ENCODE data around the gene C4B. TPM values are rescaled to one million over a fixed set of nuclear protein-coding genes. Genes with fewer than 3 reads are reported as not detected.
"Not testable (repeated sequence)": the region's sequence is repeated elsewhere in the genome, so short reads cannot be mapped to it uniquely, and the experiment has no call there.

C4B gene
- 6.3 and 6.5 TPM in 2 replicates for total RNA-seq
- polyA plus RNA-seq = 2.9 and 4.4 TPM in 2 replicates
- 1.0 and 2.0 TPM in 2 replicates for polyA plus RNA-seq (2011; cell fraction: cytosol; rRNA removed)
- 18.8 and 28.5 TPM in 2 replicates for polyA plus RNA-seq (2011; cell fraction: nucleus; rRNA removed)
- polyA plus RNA-seq (2012) = 1.6 and 3.8 TPM in 2 replicates
- 5.8 and 8.0 TPM in 2 replicates for polyA minus RNA-seq
- polyA minus RNA-seq (2011; cell fraction: cytosol; rRNA and poly(A)+ RNA removed) = not detected
- polyA minus RNA-seq (2011; cell fraction: nucleus; rRNA and poly(A)+ RNA removed) = 5.3 and 9.5 TPM in 2 replicates
- Bru-seq, nascent RNA = percentile 7 among the genes with signal in this experiment
- percentile 2 among the genes with signal in this experiment for BruChase-seq, experiment 1, labeled RNA remaining after a 6-hour chase
- BruChase-seq, experiment 2, labeled RNA remaining after a 2-hour chase = percentile 6 among the genes with signal in this experiment
- long read RNA-seq, partial matches to known transcripts = 2 of 3 reads
- long read RNA-seq, other reads (novel, unspliced or antisense) = 1 of 3 reads

DNA sequence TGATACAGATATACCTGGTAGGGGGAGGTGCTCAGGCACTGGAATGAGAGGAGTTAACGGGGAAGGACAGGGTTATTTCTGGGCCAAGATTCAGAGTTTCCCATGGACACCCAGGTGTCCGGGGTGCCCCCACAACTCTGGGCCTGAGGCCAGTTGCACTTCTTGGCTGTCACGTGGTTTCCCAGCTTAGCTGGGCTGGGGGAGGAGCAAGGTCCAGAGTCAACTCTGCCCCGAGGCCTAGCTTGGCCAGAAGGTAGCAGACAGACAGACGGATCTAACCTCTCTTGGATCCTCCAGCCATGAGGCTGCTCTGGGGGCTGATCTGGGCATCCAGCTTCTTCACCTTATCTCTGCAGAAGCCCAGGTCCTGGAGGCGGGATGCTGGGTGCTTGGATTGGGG, at the start of gene C4B:
TSS of gene C4B (plus strand) at position 249 of the 400 bp plus-strand sequence. CDS start at position 300, 51 bp downstream.
- H3K4me3 ChIP-seq (replicated peaks in 1 of 3; ENCODE audit: insufficient read depth in 1 of 3, low read depth in 1 of 3, low read length in 3 of 3); H3K9ac ChIP-seq (replicated peaks; ENCODE audit: extremely low read depth, insufficient read depth, low read length); H3K27ac ChIP-seq (ENCODE audit: insufficient read depth, low read depth, low read length); H3K4me1 ChIP-seq (ENCODE audit: control insufficient read depth, extremely low read depth, insufficient read depth, low read length); BruUV-seq (replicated peaks); H2AFZ ChIP-seq (ENCODE audit: low read depth, low read length); H3K36me3 ChIP-seq (ENCODE audit: control insufficient read depth in 2 of 2, extremely low read depth in 1 of 2, insufficient read depth in 2 of 2, low read length in 2 of 2); dilution Hi-C loops (cut with MboI; ENCODE audit: extremely low pct_ligation_motif_present, low sequenced_read_pairs); FAIRE-seq; H3K79me2 ChIP-seq (ENCODE audit: control insufficient read depth, insufficient read depth, low read length); intact Hi-C loops (cut with micrococcal nuclease); H3K9me3 ChIP-seq (replicated peaks; ENCODE audit: control insufficient read depth, insufficient read depth, low read length); POLR2A ChIA-PET; H3K9me1 ChIP-seq (replicated peaks; ENCODE audit: control insufficient read depth, extremely low read depth, insufficient read depth, low read length); H3K4me2 ChIP-seq (ENCODE audit: insufficient read depth, low read length); H3K27me3 ChIP-seq (ENCODE audit: control insufficient read depth in 2 of 2, insufficient read depth in 2 of 2, low read length in 2 of 2); DNase-seq (ENCODE audit: low read depth, low spot score); CTCF ChIA-PET; H4K20me1 ChIP-seq (replicated peaks; ENCODE audit: control insufficient read depth, extremely low read depth, insufficient read depth, low read length): not testable (repeated sequence)

DNA sequence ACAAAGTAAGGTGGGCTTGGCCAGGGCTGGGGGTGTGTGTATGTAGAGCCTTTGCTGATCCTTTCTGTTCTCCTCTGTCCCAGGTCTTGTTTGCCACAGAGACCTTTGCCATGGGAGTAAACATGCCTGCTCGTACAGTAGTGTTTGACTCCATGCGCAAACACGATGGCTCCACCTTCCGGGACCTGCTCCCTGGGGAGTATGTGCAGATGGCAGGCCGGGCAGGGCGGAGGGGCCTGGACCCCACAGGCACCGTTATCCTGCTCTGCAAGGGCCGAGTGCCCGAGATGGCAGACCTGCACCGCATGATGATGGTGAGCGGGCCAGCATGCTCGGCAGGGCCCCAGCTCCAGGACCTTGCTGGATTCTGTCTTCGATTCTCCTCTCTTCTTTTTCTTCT, 48.9 kb upstream of the C4B start:
- Histone ChIP-seq H3K4me1 (ENCODE audit: control insufficient read depth, extremely low read depth, insufficient read depth, low read length) (peaks cover 1% of the 10 kb centered on the region), H3K4me2 (ENCODE audit: insufficient read depth, low read length) (no peak overlapping the region), H3K79me2 (ENCODE audit: control insufficient read depth, insufficient read depth, low read length) (peaks cover 5% of the 10 kb centered on the region), H3K27ac (ENCODE audit: insufficient read depth, low read depth, low read length) (no peak overlapping the region), H3K9me1 (replicated peaks; ENCODE audit: control insufficient read depth, extremely low read depth, insufficient read depth, low read length) (no peaks in the 10 kb centered on the region), H2AFZ (ENCODE audit: low read depth, low read length) (no peak overlapping the region), H4K20me1 (replicated peaks; ENCODE audit: control insufficient read depth, extremely low read depth, insufficient read depth, low read length) (no peaks in the 10 kb centered on the region), H3K9me3 (replicated peaks; ENCODE audit: control insufficient read depth, insufficient read depth, low read length) (no peaks in the 10 kb centered on the region), H3K36me3 (ENCODE audit: control insufficient read depth in 2 of 2, extremely low read depth in 1 of 2, insufficient read depth in 2 of 2, low read length in 2 of 2) (peaks cover 14 to 66% of the 10 kb centered on the region in 2 experiments), H3K4me3 (replicated peaks in 1 of 3; ENCODE audit: insufficient read depth in 1 of 3, low read depth in 1 of 3, low read length in 3 of 3) (no peak overlapping the region), H3K27me3 (ENCODE audit: control insufficient read depth in 2 of 2, insufficient read depth in 2 of 2, low read length in 2 of 2) (no peaks in the 10 kb centered on the region), H3K9ac (replicated peaks; ENCODE audit: extremely low read depth, insufficient read depth, low read length) (no peak overlapping the region)
- FAIRE-seq (no peak), DNase-seq (ENCODE audit: low read depth, low spot score) (no peak)
- CTCF ChIA-PET = no interaction called here
- POLR2A ChIA-PET = no interaction called here
- no TSS peak for BruUV-seq (replicated peaks)
- dilution Hi-C loops (cut with MboI; ENCODE audit: extremely low pct_ligation_motif_present, low sequenced_read_pairs) (no loop called here), intact Hi-C loops (cut with micrococcal nuclease) (no loop called here)
- TF ChIP-seq, protein P1, sequence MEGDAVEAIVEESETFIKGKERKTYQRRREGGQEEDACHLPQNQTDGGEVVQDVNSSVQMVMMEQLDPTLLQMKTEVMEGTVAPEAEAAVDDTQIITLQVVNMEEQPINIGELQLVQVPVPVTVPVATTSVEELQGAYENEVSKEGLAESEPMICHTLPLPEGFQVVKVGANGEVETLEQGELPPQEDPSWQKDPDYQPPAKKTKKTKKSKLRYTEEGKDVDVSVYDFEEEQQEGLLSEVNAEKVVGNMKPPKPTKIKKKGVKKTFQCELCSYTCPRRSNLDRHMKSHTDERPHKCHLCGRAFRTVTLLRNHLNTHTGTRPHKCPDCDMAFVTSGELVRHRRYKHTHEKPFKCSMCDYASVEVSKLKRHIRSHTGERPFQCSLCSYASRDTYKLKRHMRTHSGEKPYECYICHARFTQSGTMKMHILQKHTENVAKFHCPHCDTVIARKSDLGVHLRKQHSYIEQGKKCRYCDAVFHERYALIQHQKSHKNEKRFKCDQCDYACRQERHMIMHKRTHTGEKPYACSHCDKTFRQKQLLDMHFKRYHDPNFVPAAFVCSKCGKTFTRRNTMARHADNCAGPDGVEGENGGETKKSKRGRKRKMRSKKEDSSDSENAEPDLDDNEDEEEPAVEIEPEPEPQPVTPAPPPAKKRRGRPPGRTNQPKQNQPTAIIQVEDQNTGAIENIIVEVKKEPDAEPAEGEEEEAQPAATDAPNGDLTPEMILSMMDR (IDR thresholded peaks at IDR 0.05; ENCODE audit: extremely low read depth in 1 of 2, insufficient read depth in 1 of 2, low read depth in 1 of 2, low read length in 2 of 2) = no peak
- TF ChIP-seq, protein P2, sequence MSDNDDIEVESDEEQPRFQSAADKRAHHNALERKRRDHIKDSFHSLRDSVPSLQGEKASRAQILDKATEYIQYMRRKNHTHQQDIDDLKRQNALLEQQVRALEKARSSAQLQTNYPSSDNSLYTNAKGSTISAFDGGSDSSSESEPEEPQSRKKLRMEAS (IDR thresholded peaks at IDR 0.05; ENCODE audit: insufficient read depth, insufficient read length) = no peak
- no peak for TF ChIP-seq MYC (IDR thresholded peaks at IDR 0.05; ENCODE audit: low read depth, low read length)
- TF ChIP-seq POLR2A (IDR thresholded peaks at IDR 0.05; ENCODE audit: low read depth, low read length) = no peak
- no peak for TF ChIP-seq JUN (IDR thresholded peaks at IDR 0.05; ENCODE audit: borderline replicate concordance, insufficient read depth, insufficient read length, low read depth)
- no peak for TF ChIP-seq GATA2 (IDR thresholded peaks at IDR 0.05; ENCODE audit: insufficient read depth, insufficient read length, low read depth, low read length)
- TF ChIP-seq POLR2AphosphoS5 (IDR thresholded peaks at IDR 0.05; ENCODE audit: insufficient read depth, low read depth, low read length) = no peak
- TF ChIP-seq EZH2 (IDR thresholded peaks at IDR 0.05; ENCODE audit: borderline replicate concordance, low read depth, low read length, severe bottlenecking) = no peak
- TF ChIP-seq FOS (IDR thresholded peaks at IDR 0.05; ENCODE audit: borderline replicate concordance, insufficient read depth, low read length) = no peak
